GM03348 (cell line): ENCODE results near the gene PTTG1.

Experiments used
- DNase-seq: peaks from one replicate; pipeline ENCODE4 v3.0.0; 2012; ENCODE audit warnings: low spot score

PTTG1 gene

DNA sequence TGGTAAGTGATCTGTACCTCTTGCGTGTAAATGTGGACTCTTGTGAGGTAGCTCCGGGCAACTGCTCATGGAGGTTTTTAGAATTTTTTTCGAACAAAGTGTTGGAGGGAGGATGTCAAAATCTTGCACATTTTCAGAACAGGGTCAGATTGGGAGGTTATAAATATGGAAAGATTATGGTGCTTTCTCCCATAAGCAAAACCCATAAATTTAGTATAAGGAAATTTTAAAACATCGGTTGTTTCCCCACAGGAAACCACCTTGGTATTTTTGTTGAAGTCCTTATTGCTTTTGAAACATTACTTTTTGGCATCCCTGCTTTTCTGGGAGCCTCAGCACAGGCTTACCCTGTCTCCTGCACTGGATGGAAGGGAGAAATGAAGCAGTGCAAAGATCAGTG lies 33.9 kb downstream of the PTTG1 start:
- no peak for DNase-seq

DNA sequence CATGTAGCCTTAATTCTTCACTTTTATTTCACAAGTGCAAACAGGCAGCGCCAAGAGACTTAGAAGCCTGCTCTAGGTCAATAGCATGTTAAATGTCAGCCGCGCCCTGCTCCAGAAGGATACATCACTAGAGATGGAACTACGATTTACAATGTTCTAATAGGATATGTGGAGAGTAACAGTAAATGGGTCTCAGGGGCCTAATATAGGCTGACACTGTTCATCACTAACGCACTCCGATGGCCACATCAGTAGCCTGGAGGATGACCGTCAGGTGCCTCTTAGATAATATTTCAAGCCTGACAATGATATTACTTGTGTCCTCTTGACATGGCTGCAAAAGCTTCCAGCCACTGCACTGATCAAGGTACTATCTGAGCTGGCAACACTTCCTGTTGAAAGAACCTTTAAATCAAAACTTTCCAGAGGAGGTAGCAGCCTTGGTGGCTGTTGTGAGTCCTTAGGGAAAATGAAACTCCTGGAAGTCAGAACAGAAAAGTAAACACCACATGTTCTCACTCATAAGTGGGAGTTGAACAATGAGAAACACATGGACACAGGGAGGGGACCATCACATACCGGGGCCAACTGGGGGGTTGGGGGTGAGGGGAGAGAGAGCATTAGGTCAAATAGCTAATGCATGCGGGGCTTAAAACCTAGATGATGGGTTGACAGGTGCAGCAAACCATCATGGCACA lies 35.0 kb downstream of the PTTG1 start:
- DNase-seq = no peak

DNA sequence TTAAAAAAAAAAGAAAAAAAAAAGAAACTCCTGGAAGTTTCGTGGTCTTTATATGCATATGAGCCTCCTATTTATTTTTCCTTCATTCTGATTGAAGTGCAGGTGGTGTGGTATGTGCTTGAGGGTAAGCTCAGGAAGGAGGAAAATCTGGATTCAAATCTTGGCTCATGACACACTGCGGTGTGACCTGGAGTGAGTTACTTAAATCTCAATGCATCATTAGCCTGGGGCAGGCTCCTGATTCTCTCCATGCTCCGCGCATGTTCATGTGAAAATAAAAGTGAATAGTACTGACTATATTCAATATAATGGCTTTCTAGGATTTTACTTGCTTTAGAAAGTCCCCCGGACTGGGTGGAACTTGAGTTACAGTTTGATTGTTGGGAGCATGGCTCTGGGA lies 35.6 kb downstream of the PTTG1 start:
- no peak for DNase-seq

DNA sequence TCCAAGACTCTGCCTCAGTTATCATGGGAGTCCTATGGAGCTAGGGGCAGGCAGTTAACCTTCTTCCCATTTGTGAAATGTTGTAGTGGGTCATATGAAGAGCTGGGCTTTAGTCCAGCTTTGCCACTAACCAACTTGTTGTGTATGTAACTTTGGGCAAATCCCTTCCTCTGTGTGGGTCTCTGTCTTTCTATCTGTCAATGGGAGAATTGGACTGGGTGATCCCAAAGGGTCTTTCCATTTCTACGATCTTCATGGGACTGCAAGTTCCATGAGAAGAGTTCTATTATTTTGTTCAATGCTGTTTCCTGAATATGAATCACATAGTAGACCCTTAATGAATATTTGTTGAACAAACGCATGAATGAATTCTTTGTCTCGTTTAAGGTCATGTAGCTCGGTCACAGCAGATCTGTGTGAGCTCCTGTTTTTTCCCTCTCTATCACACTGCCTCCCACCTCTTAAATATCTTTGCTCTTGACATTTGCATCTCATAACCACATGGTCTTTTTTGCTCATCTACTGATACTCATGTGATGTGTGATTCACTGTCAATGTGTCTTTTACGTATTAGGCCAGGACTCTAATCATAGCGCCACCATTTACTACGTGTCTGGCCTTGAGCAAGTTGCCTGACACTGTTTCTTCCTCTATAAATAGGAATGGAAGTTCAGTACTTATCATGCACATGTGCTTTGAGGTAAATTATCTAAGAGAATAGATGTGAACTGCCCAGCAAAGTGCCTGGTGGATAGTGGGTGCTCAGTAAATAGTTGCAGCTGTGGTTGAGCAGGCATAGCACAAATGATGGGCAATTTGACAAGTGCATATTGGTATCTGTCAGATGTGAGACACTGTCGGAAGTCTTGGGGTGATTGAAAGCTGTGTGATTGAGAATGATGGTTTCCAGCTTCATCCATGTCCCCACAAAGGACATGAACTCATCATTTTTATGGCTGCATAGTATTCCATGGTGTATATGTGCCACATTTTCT lies 37.4 kb downstream of the PTTG1 start:
- no peak for DNase-seq

DNA sequence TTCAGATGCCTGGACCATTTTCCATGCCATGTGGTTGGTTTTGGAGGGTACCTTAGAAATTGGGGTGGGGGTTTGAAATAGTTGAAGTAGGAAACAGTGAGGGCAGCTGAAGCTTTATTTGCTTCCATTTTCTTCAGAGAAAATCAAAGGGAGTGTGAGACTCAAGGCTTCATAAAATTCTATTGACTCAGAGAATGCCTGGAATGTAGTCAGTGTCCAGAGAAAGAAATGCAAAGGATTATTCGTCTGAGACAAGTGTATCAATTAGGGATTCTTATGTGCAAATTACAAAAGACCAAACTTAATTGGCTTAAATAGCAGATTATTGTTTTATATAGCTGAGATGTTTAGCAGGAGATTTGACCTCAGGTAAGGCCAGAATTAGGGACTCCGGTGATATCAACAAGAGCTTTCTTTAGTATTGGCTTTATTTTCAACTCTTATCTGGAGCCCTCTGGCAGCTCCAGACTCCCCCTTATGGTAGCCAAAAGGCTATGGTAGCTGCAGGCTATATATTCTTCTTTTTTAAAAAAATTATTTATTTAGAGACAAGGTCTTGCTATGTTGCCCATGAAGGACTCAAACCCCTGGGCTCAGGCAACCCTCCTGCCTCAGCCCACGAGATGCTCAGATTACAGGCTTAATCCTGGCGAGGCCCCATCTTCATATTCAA lies 38.9 kb downstream of the PTTG1 start:
- peak; percentile 36 for DNase-seq

DNA sequence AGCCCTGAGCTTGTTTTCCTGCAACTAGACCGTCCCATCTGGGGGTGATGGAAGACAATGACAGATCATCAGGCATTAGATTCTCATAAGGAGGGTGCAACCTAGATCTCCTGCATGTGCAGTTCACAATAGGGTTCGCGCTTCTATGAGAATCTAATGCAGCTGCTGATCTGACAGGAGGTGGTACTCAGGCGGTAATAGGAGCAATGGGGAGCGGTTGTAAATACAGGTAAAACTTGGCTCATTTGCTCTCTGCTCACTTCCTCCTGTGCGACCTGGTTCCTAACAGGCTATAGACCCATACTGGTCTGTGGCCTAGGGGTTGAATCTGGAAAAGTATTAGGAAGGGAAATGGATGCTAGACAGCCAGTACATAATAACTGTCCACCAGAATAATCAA lies 39.7 kb downstream of the PTTG1 start:
- DNase-seq = no peak

DNA sequence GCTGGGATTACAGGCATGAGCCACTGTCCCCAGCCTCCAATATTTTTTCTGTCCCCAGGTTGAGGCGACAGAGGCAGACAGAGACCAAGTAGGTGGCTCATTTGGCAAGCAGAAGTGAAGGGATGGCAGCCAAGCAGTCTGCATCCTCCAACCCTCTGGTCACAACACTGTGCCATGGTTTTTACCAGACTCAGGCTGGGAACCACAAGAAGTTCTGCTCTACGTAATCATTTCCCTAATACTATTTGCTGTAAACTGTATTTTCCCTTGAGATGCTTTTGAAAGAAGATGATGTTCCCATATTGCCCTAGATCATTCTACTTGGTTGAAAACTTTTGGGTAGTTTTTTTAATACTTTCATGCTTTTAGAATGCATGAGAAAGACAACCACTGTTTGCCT lies 40.5 kb downstream of the PTTG1 start:
- DNase-seq = no peak

DNA sequence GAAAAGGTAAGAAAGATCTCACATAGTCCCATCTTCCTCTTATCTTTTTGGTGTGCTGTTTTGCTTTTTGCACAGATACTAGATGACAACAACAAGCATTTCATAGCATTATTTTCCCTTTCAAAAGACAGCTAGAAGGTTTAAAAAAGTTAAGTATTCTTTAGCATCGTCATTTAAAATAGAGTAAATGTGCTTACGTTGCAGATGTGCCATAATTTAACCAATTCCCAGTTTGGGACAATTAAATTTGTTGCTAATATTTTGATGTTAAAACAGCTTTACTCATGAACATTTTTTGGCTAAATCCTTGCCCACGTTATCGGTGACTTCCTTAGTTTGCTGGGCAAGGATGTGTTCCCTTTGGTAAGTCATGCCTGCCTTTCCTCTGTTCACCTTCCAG lies 41.6 kb downstream of the PTTG1 start:
- DNase-seq = no peak

DNA sequence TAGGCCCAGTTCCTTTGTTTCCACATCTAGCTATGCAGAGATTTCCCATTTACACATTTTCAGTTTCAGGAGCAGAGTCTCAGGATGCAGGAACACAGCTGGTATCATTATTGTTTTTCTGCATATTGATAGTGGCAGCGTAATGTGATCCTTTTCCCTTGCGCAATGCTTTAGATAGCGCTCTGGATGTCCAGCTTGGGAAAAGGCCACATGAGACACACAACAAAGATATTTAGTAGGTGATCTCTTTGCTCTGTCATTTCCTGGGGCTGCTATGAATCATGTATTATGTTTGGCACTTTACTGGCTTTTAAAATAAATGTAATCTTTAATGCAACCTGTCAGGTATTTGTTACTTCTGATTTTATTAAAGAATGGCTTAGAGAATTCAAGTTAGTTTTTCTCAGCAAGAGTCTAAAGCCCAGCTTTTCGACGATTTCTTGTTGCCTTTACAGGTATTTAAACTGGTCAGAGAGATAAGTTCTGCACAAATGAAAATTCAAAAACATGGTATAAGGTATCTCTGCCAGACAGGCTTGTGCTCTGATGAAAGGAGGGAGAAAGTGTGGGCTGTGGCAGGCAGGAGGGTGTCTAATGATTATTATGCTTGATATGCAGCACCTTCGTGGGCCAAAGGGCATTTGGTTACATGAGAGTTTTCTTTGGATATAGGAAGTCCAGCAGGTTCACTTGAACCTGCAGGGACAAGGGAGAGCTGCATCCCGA lies 42.2 kb downstream of the PTTG1 start:
- DNase-seq = peak; percentile 42

DNA sequence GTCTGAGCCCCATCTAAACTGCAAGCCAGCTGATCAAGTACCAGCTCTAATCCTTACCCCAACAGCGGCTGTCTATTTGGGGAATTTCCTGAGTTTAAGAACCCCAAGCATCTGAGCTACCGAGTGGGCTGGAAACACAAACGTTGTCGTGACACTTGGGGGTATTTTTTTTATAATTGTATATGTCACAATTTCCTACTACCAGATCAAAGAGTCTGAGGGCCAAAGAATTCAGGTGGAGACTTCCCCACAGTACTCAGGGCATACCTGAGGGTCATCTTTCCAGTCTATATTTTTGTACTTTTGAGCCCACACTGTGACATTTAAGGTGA lies 42.8 kb downstream of the PTTG1 start:
- no peak for DNase-seq

DNA sequence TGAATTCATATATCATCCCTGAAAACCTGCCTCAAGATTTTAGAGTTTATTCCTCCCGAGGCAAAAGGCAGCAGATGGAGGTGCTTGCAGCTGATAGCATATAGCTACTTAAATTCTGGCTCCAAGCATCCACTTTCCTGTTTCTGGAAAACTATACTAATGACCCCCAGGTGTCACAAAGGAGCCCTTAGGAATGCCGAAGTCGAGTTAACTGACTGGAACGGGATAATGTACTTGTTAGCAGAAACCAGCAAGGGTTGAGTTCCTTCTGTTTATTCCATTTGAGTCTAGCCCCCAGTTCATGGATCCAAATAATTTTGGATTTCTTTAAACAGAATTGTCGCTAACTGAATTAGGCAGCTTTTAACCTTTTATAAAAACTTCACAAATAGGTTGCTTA lies 44.5 kb downstream of the PTTG1 start:
- DNase-seq = no peak

DNA sequence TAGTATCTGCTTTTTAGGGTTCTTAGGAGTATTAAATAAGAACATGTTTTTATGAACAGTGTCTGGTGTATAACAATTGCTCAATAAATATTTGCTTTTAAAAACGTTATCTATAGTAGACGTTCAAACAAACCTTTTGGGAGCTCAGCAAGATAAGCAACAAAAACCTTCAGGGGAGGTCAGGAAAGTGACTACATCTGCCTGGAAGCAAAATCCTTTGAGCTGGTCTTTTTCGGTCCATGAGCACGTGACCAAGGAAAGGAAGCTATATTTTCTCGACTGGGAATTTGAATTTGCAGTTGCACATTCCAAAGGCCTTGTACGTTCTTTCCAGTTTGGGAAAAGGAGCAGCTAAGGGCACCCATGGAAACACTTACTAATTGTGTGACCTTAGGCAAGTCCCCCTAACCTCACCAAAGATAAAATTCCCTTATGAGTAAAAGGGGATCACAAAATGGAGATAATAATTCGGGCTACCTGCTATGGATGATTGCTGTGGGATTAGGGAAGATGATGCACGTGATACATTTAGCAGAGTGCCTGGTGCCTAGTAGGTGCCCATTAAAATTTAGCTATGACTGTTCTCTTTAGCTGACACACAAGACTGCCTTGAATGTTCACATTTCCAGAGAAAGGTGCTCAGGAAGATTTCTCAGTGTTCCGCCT lies 45.4 kb downstream of the PTTG1 start:
- no peak for DNase-seq

DNA sequence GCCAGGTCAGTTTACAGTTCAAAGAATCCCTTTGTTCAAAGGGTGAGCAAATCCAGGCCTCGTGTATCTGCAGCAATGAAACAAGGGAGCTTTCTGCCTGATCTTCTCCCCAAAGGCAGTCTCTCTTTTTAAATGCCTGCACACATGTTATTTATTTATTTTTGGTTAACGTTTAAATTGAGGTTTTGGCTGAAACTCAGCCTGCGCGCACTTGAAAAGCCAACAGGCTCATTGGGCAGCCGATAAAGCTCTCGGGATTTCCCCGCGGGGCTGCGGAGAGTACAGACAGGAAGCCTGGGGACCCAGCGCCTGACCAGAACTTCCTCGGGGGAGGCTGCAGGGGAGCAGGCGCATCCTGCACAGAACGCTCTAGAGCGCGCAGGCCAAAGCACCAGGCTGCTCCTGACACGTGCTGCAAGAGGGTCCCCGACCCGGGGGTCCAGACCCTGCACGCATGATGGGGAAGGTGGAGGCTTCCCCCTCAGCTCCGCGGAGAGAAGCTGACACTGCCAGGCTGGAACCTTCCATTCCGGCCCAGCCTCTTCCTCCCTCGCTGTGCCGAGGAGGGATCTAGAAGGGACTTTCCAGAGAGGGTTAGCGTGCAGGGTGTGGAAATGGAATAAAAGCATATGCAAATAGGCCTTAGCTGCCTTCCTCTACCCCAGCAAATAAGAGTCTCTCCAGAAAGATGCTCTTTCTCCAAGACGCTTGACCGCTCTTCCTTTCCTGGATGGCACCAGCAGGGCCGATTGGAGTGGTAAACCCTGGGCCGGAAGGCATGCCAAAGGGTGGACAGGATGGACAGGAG lies 46.1 kb downstream of the PTTG1 start:
- peak; percentile 48 for DNase-seq

DNA sequence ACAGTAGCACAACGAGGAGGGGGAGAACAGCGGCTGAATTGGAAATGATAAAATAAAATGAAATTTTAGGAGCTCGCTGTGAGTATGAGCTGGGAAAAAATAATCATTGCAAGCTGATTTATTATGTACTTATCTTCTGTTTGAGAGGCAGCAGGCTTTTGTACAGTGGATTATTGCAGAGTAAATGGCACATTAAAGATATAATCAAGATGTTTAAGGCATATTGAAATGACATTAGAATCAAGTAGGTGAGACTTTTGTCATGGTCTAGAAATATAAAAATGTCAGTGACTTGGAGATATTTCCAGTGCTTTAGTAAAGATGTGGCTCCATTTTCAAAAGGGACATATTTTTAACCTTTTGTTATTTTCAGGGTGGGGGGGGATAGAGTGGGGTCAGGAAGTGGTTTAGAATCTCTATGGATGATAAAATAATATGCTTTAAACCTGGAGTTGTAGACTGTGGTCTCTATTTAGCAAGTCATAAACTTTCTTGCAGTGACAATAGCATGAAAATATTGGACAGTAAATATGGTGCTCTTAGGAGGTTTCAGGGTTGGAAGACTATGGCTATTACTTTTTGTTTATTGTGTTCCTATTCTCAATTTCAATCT lies 46.8 kb downstream of the PTTG1 start:
- no peak for DNase-seq

DNA sequence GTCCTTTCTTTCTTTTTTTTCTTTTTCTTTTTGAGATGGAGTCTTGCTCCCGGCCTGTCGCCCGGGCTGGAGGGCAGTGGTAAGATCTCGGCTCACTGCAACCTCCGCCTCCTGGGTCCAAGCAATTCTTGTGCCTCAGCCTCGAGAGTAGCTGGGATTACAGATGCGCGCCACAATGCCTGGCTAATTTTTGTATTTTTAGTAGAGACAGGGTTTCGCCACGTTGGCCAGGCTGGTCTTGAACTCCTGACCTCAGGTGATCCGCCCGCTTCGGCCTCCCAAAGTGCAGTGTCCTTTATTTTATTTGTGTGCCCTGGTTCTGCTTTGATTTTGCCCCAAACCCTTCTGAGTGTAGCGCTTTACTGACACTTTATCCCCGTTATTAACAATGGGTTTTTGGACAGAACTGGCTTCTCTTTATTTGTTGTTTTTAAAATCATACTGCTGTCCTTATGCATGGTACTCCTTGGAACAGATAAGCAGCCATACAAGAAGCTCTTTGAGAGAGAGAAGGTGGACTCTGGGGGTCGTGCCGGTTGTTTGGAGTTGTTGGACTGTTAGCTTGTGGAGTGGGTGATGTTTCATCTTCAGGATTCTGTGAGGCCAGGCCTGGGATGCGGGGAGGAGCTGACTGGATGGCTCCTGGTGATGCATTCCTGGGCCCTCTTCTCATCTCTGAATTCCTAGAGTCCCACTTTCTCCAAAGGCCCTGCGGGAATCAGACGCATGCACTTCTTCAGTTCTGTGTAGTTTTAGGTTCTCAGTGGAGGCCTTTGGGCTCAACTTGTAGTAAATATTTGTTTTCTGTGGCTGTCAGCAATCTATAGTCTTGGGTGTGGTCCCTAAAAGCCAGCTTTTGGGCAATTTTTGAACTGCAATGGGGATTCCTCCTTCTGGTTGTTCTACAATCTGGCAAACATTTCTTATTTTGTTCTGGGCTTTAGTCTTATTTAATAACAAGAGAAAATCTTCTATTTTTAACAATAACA lies 47.8 kb downstream of the PTTG1 start:
- no peak for DNase-seq

DNA sequence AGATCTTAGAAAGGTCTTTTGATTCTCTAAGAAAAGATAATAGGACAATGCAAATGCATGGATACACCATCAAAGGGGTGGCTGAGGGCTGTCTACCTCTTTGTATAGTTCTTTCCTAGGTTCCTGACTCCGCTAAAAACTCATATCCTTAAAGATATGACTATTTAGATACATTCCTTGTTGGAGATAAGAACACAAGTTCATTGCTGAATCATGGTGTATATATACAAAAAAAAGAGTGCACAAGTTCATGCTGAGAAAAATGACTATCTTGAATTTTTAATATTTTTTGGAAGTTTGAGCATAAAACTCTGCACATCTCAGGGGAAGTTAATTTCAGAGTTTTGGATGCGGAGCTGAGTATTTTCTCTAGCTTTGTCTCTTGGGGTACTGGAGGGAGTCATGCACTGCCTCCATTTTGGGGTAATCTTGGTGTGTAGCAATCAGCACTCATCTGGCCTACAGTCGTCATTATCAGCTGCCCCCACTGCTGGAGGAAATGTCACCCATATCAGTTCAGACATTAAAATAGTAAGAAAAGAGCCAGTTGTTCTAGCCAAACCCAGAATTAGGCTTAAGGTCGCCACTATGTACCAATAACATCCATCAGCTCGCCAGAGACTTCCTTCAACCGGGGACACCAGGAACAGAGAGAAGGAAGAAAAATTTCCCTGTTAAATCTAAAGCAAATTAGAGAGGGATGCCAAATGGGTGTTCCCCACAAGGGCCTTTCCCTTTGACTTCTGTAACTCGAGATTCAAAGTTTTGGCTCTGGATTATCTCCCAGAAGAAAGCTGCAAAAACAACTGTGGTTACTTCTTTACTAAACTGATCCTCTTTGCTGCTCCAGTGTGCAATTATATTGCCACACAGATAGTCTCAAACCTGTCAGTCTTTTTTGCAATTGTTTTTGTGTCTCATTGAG lies 49.0 kb downstream of the PTTG1 start:
- DNase-seq = peak; percentile 18

DNA sequence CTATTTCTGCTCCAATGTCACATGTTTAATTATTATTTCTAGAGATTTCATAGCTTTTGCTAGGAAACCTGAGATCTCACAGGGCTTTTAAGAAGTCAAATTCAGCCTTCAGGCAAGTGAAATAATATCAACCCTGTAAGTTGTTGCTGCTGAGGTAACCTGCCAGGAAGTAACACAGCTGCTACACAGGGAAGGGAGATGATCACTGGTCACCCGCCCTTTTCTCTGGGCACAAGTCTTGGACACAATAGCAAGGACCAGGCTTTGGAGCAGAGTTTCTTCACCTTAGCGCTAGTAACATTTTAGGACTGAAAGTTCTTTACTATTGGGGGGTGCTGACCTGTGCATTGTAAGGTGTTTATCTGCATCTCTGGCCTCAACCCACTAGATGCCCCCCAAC lies 50.1 kb downstream of the PTTG1 start:
- DNase-seq = no peak

DNA sequence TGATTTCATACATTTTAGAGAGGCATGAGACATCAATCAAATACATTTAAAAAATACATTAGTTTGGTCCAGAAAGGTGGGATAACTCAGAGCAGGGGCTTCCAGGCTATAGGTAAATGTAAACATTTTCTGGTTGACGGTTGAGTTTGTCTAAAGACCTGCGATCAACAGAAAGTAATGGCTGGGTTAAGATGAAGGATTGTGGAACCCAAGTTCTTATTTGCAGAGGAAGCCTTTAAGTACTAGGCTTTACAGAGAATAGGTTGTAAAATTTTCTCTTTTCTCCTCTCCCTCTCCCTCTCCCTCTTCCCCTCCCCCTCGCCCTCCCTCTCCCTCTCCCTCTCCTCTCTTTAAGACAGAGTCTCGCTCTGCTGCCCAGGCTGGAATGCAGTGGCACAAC lies 50.8 kb downstream of the PTTG1 start:
- DNase-seq = no peak
